ENCODE data around the gene DIP2C. TPM values are rescaled to one million over a fixed set of nuclear protein-coding genes. Genes with fewer than 3 reads are reported as not detected.
"Not testable (repeated sequence)": the region's sequence is repeated elsewhere in the genome, so short reads cannot be mapped to it uniquely, and the experiment has no call there.

Gene DIP2C
- total RNA-seq, 2 experiments from 2014 or later: 0.22 to 0.54 TPM

- peaks cover 25% of the 10 kb centered on the region for H3K27me3 Mint-ChIP-seq
- no peak overlapping the region for H3K27ac Mint-ChIP-seq
- no peak for DNase-seq
- peaks cover 5% of the 10 kb centered on the region for H3K4me1 Mint-ChIP-seq
- no peak overlapping the region for H3K4me3 Mint-ChIP-seq
- H3K9me3 Mint-ChIP-seq: no peaks in the 10 kb centered on the region
- no peaks in the 10 kb centered on the region for H3K36me3 Mint-ChIP-seq
Measured at GRCh38 chr10:660970-661596, 28.4 kb downstream of the DIP2C start.

GRCh38 chr10:660413-660969, 29.0 kb downstream of the DIP2C start:
- Mint-ChIP-seq H3K4me1 (peaks cover 5% of the 10 kb centered on the region), H3K9me3 (no peaks in the 10 kb centered on the region), H3K27me3 (peaks cover 22% of the 10 kb centered on the region), H3K27ac (no peak overlapping the region), H3K36me3 (no peaks in the 10 kb centered on the region), H3K4me3 (no peak overlapping the region)
- no peak for DNase-seq

- Mint-ChIP-seq H3K9me3 (no peaks in the 10 kb centered on the region), H3K36me3 (no peaks in the 10 kb centered on the region), H3K27me3 (peaks cover 21% of the 10 kb centered on the region), H3K4me1 (peaks cover 5% of the 10 kb centered on the region), H3K4me3 (no peak overlapping the region), H3K27ac (no peak overlapping the region)
- DNase-seq: no peak
Measured at GRCh38 chr10:659688-660141, 29.8 kb downstream of the DIP2C start.

GRCh38 chr10:657816-658350, 31.6 kb downstream of the DIP2C start:
- not testable (repeated sequence) for H3K9me3 Mint-ChIP-seq, H3K27ac Mint-ChIP-seq, H3K4me3 Mint-ChIP-seq, H3K36me3 Mint-ChIP-seq, H3K4me1 Mint-ChIP-seq, DNase-seq
- peaks cover 18% of the 10 kb centered on the region for H3K27me3 Mint-ChIP-seq

- H3K4me3 Mint-ChIP-seq: no peak overlapping the region
- H3K27me3 Mint-ChIP-seq: peaks cover 18% of the 10 kb centered on the region
- H3K36me3 Mint-ChIP-seq: no peaks in the 10 kb centered on the region
Measured at GRCh38 chr10:656883-657282, 32.6 kb downstream of the DIP2C start.

GRCh38 chr10:655184-655583, 34.3 kb downstream of the DIP2C start:
- DNase-seq: no peak
- no peaks in the 10 kb centered on the region for H3K36me3 Mint-ChIP-seq
- H3K4me1 Mint-ChIP-seq: peaks cover 5% of the 10 kb centered on the region
- H3K9me3 Mint-ChIP-seq: no peaks in the 10 kb centered on the region
- H3K4me3 Mint-ChIP-seq: no peak overlapping the region
- H3K27me3 Mint-ChIP-seq: peaks cover 12% of the 10 kb centered on the region
- H3K27ac Mint-ChIP-seq: no peak overlapping the region

More at GRCh38 chr10:656883-657282, 32.6 kb downstream of the DIP2C start:
- Mint-ChIP-seq H3K9me3 (no peaks in the 10 kb centered on the region), H3K4me1 (peaks cover 5% of the 10 kb centered on the region), H3K27ac (no peak overlapping the region)
- no peak for DNase-seq

- no peak for DNase-seq
- Mint-ChIP-seq H3K4me3 (no peak overlapping the region), H3K27me3 (peaks cover 11% of the 10 kb centered on the region), H3K27ac (no peak overlapping the region), H3K36me3 (no peaks in the 10 kb centered on the region), H3K4me1 (peaks cover 4% of the 10 kb centered on the region), H3K9me3 (no peaks in the 10 kb centered on the region)
Measured at GRCh38 chr10:654647-654996, 34.8 kb downstream of the DIP2C start.

- Mint-ChIP-seq H3K9me3 (no peaks in the 10 kb centered on the region), H3K4me3 (no peak overlapping the region), H3K4me1 (no peaks in the 10 kb centered on the region), H3K27me3 (peaks cover 6% of the 10 kb centered on the region), H3K36me3 (no peaks in the 10 kb centered on the region), H3K27ac (no peak overlapping the region)
- DNase-seq: no peak
Measured at GRCh38 chr10:653991-654646, 35.3 kb downstream of the DIP2C start.

GRCh38 chr10:652832-653459, 36.5 kb downstream of the DIP2C start:
- not testable (repeated sequence) for H3K27me3 Mint-ChIP-seq, H3K36me3 Mint-ChIP-seq, DNase-seq, H3K4me1 Mint-ChIP-seq, H3K9me3 Mint-ChIP-seq, H3K4me3 Mint-ChIP-seq, H3K27ac Mint-ChIP-seq

- DNase-seq: no peak
- Mint-ChIP-seq H3K36me3 (no peaks in the 10 kb centered on the region), H3K4me3 (no peak overlapping the region), H3K27me3 (peaks cover 6% of the 10 kb centered on the region), H3K9me3 (no peaks in the 10 kb centered on the region), H3K4me1 (no peaks in the 10 kb centered on the region), H3K27ac (no peak overlapping the region)
Measured at GRCh38 chr10:652233-652632, 37.2 kb downstream of the DIP2C start.

GRCh38 chr10:651692-652091, 37.8 kb downstream of the DIP2C start:
- DNase-seq: no peak
- Mint-ChIP-seq H3K27me3 (peaks cover 6% of the 10 kb centered on the region), H3K27ac (no peak overlapping the region), H3K4me3 (no peak overlapping the region), H3K36me3 (no peaks in the 10 kb centered on the region), H3K4me1 (no peaks in the 10 kb centered on the region), H3K9me3 (no peaks in the 10 kb centered on the region)

GRCh38 chr10:650886-651615, 38.4 kb downstream of the DIP2C start:
- Mint-ChIP-seq H3K9me3 (no peaks in the 10 kb centered on the region), H3K27ac (no peak overlapping the region), H3K27me3 (peaks cover 6% of the 10 kb centered on the region), H3K36me3 (no peaks in the 10 kb centered on the region), H3K4me1 (no peaks in the 10 kb centered on the region), H3K4me3 (no peak overlapping the region)
- no peak for DNase-seq

- H3K9me3 Mint-ChIP-seq: no peaks in the 10 kb centered on the region
- H3K4me3 Mint-ChIP-seq: no peak overlapping the region
- H3K4me1 Mint-ChIP-seq: no peaks in the 10 kb centered on the region
Measured at GRCh38 chr10:650441-650851, 39.0 kb downstream of the DIP2C start.

GRCh38 chr10:649798-650440, 39.5 kb downstream of the DIP2C start:
- Mint-ChIP-seq H3K4me3 (no peak overlapping the region), H3K4me1 (no peaks in the 10 kb centered on the region), H3K36me3 (no peaks in the 10 kb centered on the region), H3K9me3 (no peaks in the 10 kb centered on the region), H3K27ac (no peak overlapping the region), H3K27me3 (peaks cover 6% of the 10 kb centered on the region)
- DNase-seq: no peak

More at GRCh38 chr10:650441-650851, 39.0 kb downstream of the DIP2C start:
- Mint-ChIP-seq H3K36me3 (no peaks in the 10 kb centered on the region), H3K27ac (no peak overlapping the region), H3K27me3 (peaks cover 6% of the 10 kb centered on the region)
- no peak for DNase-seq
